ENCODE results near the gene PCDHB7.
"Not testable (repeated sequence)": the region's sequence is repeated elsewhere in the genome, so short reads cannot be mapped to it uniquely, and the experiment has no call there.

DNA sequence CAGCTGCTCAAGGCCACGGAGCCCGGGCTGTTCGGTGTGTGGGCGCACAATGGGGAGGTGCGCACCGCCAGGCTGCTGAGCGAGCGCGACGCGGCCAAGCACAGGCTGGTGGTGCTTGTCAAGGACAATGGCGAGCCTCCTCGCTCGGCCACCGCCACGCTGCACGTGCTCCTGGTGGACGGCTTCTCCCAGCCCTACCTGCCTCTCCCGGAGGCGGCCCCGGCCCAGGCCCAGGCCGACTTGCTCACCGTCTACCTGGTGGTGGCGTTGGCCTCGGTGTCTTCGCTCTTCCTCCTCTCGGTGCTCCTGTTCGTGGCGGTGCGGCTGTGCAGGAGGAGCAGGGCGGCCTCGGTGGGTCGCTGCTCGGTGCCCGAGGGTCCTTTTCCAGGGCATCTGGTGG, 16.7 kb downstream of the PCDHB7 start:
- TF ChIP-seq, protein P1, sequence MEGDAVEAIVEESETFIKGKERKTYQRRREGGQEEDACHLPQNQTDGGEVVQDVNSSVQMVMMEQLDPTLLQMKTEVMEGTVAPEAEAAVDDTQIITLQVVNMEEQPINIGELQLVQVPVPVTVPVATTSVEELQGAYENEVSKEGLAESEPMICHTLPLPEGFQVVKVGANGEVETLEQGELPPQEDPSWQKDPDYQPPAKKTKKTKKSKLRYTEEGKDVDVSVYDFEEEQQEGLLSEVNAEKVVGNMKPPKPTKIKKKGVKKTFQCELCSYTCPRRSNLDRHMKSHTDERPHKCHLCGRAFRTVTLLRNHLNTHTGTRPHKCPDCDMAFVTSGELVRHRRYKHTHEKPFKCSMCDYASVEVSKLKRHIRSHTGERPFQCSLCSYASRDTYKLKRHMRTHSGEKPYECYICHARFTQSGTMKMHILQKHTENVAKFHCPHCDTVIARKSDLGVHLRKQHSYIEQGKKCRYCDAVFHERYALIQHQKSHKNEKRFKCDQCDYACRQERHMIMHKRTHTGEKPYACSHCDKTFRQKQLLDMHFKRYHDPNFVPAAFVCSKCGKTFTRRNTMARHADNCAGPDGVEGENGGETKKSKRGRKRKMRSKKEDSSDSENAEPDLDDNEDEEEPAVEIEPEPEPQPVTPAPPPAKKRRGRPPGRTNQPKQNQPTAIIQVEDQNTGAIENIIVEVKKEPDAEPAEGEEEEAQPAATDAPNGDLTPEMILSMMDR (IDR thresholded peaks at IDR 0.05) = not testable (repeated sequence)
- TF ChIP-seq EP300 (IDR thresholded peaks at IDR 0.05) = not testable (repeated sequence)

Measured in upper lobe of left lung (tissue), 4 donors.